DMS114 treated with DMSO at 0.1 percent for 48 hours (cell line): Measurements from ENCODE around the gene P2RX5.

ENCODE experiments used
- DNase-seq: peaks from one replicate; lab custom pipeline; 2025; ENCODE audit not compliant: unreplicated experiment; lab: John Stamatoyannopoulos, UW

The P2RX5 gene

GRCh38 chr17:3626831-3627768, 68.9 kb downstream of the P2RX5 start:
- no peak for DNase-seq
